ENCODE measurements around the gene SYT8. TPM values are rescaled to one million over a fixed set of nuclear protein-coding genes. Genes with fewer than 3 reads are reported as not detected.
A peak's percentile ranks its signal among the peaks of the same experiment; 100 is the strongest.
"Not testable (repeated sequence)": the region's sequence is repeated elsewhere in the genome, so short reads cannot be mapped to it uniquely, and the experiment has no call there.

SYT8 gene
- total RNA-seq, 4 donors from 2014 or later: not detected

DNA sequence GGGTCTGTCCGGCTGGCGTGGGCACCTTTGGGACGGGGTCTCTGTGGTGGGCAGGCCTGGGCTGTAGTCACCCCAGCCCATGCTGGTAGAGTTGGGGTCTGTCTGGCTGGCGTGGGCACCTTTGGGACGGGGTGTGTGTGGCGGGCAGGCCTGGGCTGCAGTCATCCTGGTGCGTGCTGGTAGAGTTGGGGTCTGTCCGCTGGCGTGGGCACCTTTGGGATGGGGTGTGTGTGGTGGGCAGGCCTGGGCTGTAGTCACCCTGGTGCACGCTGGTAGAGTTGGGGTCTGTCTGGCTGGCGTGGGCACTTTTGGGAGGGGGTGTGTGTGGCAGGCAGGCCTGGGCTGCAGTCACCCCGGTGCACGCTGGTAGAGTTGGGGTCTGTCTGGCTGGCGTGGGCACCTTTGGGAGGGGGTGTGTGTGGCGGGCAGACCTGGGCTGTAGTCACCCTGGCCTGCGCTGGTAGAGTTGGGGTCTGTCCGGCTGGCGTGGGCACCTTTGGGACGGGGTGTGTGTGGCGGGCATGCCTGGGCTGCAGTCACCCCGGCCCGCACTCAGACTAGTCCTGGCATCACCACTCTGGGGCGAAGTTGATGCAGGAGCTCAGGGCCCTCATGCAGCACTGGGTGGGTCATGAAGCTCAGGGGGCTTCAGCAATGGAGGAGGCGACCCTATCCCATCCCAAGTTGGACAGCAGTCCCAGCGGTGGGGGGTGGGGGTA is 37.6 kb downstream of the SYT8 start:
- 84 to 91% methylated on average over 6 to 20 of the region's 25 CpGs for WGBS, 2 donors

DNA sequence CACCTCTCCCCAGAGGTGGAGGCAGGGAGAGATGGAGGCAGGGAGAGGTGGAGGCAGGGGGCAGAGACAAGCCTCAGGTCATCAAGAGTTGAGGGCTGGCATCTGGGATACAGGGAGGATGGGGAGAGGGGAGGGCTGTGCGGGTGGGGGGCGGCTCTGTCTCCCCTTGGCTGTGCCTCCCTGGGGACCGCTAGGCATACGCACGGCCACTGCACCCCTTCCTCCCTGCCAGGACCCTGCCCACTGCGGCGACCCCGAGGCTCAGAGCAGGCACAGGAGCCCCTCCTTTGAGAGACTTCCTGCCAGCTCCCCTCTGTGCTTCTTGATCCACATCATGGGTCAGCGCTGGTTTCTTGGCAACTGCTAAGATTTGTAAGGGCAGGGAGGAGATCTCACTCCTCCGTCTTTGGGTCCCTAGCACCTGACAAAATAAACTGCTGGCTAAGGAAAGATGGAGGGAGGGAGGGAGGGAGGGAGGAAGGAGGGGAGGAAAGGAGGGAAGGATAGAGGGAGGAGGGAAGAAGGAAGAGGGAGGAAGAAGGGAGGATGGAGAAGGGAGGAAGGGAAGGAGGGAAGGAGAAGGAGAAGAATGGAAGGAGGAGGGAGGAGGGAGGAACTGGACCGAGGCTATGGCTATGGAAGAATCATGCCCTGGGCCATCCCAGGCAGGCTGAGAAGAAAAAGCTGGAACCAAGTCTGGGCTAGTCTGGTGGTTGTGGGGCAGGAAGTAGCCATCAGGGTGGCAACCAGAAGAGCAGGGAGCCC is 38.4 kb downstream of the SYT8 start:
- H3K27me3 ChIP-seq: no peaks in the 10 kb centered on the region
- TF ChIP-seq POLR2A (IDR thresholded peaks at IDR 0.05): no peak
- TF ChIP-seq, protein P1, sequence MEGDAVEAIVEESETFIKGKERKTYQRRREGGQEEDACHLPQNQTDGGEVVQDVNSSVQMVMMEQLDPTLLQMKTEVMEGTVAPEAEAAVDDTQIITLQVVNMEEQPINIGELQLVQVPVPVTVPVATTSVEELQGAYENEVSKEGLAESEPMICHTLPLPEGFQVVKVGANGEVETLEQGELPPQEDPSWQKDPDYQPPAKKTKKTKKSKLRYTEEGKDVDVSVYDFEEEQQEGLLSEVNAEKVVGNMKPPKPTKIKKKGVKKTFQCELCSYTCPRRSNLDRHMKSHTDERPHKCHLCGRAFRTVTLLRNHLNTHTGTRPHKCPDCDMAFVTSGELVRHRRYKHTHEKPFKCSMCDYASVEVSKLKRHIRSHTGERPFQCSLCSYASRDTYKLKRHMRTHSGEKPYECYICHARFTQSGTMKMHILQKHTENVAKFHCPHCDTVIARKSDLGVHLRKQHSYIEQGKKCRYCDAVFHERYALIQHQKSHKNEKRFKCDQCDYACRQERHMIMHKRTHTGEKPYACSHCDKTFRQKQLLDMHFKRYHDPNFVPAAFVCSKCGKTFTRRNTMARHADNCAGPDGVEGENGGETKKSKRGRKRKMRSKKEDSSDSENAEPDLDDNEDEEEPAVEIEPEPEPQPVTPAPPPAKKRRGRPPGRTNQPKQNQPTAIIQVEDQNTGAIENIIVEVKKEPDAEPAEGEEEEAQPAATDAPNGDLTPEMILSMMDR (IDR thresholded peaks at IDR 0.05): no peak
- 19 to 43% methylated on average over 9 to 11 of the region's 11 CpGs for WGBS, 2 donors
- peaks cover 0 to 7% of the 10 kb centered on the region in 2 donors for H3K4me1 ChIP-seq
- no peak overlapping the region for H3K27ac ChIP-seq
- H3K4me3 ChIP-seq (replicated peaks in 1 of 3): no peak overlapping the region
- no peaks in the 10 kb centered on the region for H3K36me3 ChIP-seq
- no peak for DNase-seq
- no peaks in the 10 kb centered on the region for H3K9me3 ChIP-seq
- intact Hi-C loops (cut with DNase I): no loop called here

More for the DNA sequence above, 37.6 kb downstream of the SYT8 start:
- H3K36me3 ChIP-seq: no peaks in the 10 kb centered on the region
- H3K4me3 ChIP-seq (replicated peaks in 1 of 3): no peak overlapping the region
- H3K4me1 ChIP-seq: peaks cover 0 to 7% of the 10 kb centered on the region in 2 donors
- no peak for TF ChIP-seq POLR2A (IDR thresholded peaks at IDR 0.05)
- TF ChIP-seq, protein P1 (IDR thresholded peaks at IDR 0.05): no peak
- H3K27ac ChIP-seq: no peak overlapping the region
- no peak for DNase-seq
- H3K9me3 ChIP-seq: no peaks in the 10 kb centered on the region
- no peaks in the 10 kb centered on the region for H3K27me3 ChIP-seq
- intact Hi-C loops (cut with DNase I): no loop called here

DNA sequence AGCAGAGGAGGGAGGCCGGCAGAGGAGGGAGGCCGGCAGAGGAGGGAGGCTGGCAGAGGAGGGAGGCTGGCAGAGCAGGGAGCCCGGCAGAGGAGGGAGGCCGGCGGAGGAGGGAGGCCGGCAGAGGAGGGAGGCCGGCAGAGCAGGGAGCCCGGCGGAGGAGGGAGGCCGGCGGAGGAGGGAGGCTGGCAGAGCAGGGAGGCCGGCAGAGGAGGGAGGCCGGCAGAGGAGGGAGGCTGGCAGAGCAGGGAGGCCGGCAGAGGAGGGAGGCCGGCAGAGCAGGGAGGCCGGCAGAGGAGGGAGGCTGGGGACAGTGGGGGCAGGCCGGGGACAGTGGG is 39.0 kb downstream of the SYT8 start:
- intact Hi-C loops (cut with DNase I); DNase-seq: not testable (repeated sequence)

DNA sequence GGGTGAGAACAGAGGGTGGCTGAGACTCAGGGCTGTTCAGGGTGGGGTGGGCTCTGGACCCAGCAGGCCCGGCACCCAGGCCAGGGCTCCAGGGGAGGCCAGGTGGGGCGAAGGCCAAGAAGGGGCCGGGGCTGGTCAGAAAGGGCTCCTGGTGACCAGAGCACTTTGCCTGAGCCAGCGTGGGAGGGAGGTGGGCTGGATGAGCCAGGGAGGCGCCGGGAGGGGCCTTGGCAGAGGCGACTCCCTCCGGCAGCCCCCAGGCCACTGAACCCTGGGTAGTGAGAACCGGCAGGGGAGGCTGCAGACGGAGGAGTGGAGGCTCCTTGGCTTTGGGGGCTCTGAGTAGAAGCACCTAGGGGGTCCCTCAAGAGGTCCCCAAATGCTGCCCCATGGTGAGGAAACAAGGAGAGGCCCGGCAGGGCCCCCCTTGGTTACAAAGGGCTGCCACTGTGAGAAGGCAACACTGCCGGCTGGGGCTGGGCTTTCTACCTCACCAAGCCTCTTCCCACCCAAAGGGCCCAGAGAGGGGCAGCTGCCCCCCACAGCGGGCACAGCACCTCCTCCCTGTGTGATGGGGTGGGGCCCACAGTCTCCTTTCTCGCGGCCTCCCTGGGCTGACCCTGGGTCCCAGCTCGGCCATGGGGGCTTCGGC is 39.8 kb downstream of the SYT8 start:
- intact Hi-C loops (cut with DNase I); H3K4me3 ChIP-seq (replicated peaks in 1 of 3); H3K36me3 ChIP-seq; DNase-seq; H3K9me3 ChIP-seq; H3K4me1 ChIP-seq; H3K27me3 ChIP-seq: not testable (repeated sequence)
- H3K27ac ChIP-seq: peak overlapping the region in 1 of 3 donors; percentile 17
- WGBS, 2 donors: 75 to 81% methylated on average over 11 to 12 of the region's 17 CpGs

More for the DNA sequence above, 39.0 kb downstream of the SYT8 start:
- not testable (repeated sequence) for H3K27ac ChIP-seq; H3K9me3 ChIP-seq; H3K4me1 ChIP-seq; H3K27me3 ChIP-seq; H3K4me3 ChIP-seq (replicated peaks in 1 of 3); H3K36me3 ChIP-seq
- WGBS, 2 donors: 80 to 86% methylated on average over 15 to 17 of the region's 17 CpGs

DNA sequence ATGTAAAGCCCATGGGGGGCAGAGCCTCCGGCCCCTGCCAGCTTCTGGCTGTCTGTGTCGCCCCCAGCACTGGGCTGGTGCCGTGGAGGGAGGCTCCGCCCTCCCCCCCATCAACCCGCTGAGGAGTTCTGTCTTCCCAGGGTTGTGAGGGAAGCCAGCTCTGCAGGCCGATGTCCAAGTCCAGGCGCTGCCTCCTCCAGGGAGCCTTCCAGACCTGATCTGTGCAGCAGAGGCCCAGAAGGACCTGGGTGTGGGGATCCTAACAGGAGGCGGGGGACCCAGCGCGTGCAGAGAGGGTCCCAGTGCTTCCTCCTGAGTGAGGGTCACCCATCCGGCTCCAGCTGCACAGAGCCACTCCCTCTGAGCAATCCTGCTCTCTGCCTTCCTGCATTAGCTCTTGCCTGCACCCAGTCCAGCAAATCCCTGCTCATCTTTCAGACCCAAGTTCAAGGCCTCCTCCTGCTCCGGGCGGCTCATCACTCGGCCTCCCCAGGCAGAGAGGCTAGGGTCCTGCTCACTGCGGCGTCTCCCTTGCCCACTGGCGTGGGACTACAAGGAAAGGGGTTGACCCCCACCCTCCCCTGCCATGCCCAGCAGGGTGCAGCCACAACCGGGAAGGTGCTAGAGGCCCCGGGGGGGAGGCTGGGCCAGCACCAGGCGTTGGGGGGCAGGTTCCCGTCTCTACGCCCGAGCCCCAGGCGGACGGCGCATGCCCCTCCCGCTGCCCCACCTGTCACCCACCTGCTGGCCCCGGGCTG is 40.5 kb downstream of the SYT8 start:
- Histone ChIP-seq H3K9me3 (no peaks in the 10 kb centered on the region), H3K27me3 (no peaks in the 10 kb centered on the region), H3K4me3 (replicated peaks in 1 of 3) (no peak overlapping the region), H3K36me3 (no peaks in the 10 kb centered on the region), H3K4me1 (peaks cover 0 to 9% of the 10 kb centered on the region in 2 donors), H3K27ac (peak overlapping the region in 1 of 3 donors; percentile 17)
- intact Hi-C loops (cut with DNase I): no loop called here
- peak in 1 of 2 donors; percentile 0 for DNase-seq
- TF ChIP-seq POLR2A (IDR thresholded peaks at IDR 0.05): no peak
- TF ChIP-seq, protein P1 (IDR thresholded peaks at IDR 0.05): no peak
- 84 to 87% methylated on average over 9 to 17 of the region's 28 CpGs for WGBS, 2 donors

DNA sequence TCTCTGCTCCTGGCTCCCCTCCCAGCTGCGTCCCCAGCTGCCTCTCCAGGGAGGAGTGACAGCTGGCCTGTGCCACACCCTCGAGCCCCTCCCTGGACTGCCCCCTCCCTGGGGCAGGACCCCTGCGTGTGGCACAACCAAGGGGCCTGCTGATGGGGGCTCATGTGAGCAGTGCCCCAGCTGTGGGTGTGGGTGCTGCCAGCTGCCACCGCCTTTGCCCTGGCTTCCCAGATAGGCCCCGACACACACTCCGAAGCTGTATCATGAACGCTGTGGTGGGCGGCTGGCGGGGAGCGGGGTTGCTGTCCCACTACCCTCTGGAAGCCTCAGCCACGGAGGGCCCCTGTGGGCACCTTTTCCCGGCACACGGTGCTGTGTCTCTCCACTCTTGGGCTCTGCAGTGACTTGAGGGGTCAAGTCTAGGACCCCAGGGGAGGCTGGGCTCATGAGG is 41.1 kb downstream of the SYT8 start:
- H3K27me3 ChIP-seq; H3K9me3 ChIP-seq; intact Hi-C loops (cut with DNase I); H3K4me3 ChIP-seq (replicated peaks in 1 of 3); DNase-seq; H3K36me3 ChIP-seq: not testable (repeated sequence)
- WGBS, 2 donors: 83 to 90% methylated on average over 1 to 4 of the region's 13 CpGs
- peak overlapping the region in 1 of 3 donors; percentile 17 for H3K27ac ChIP-seq
- H3K4me1 ChIP-seq: peaks cover 0 to 15% of the 10 kb centered on the region in 2 donors
